ENCODE data around the gene ITSN1.

The ITSN1 gene

GRCh38 chr21:33817138-33817537 lies 174.8 kb downstream of the ITSN1 start:
- no peak for DNase-seq

DNA sequence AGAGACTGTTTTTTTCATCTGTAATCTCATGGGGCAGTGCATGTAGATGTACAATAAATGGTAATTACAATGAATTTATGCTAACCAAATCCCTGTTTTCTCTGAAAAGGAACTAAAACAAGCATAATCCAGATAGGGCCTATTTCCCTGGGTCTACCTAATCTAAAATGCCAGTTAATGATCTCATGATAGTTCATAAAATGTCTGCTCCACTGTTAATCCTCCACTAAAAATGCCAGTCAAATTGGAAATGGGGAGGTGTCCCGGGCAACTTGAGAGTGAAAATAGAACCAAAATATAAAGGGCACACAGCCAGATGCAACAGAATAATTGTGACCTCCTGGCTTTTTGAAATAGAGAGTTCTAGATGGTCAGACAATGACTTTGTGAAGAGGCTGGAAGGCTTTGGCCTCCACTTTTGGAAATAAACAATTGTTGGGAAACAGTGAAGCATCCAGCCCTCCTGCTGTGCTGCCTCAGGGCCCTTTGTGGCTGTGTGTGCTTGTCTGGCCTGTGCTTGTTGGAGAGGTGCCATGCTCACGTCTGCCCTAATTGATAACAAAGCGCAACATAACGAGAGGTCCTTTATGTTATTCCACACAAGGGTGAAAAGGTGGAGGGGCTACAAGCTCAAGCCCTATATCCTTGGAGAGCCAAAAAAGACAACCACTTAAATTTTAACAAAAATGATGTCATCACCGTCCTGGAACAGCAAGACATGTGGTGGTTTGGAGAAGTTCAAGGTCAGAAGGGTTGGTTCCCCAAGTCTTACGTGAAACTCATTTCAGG lies 175.6 kb downstream of the ITSN1 start:
- no peak for DNase-seq

GRCh38 chr21:33820230-33820770 lies 178.0 kb downstream of the ITSN1 start:
- no peak for DNase-seq

GRCh38 chr21:33820798-33821197 lies 178.5 kb downstream of the ITSN1 start:
- DNase-seq, result no peak

DNA sequence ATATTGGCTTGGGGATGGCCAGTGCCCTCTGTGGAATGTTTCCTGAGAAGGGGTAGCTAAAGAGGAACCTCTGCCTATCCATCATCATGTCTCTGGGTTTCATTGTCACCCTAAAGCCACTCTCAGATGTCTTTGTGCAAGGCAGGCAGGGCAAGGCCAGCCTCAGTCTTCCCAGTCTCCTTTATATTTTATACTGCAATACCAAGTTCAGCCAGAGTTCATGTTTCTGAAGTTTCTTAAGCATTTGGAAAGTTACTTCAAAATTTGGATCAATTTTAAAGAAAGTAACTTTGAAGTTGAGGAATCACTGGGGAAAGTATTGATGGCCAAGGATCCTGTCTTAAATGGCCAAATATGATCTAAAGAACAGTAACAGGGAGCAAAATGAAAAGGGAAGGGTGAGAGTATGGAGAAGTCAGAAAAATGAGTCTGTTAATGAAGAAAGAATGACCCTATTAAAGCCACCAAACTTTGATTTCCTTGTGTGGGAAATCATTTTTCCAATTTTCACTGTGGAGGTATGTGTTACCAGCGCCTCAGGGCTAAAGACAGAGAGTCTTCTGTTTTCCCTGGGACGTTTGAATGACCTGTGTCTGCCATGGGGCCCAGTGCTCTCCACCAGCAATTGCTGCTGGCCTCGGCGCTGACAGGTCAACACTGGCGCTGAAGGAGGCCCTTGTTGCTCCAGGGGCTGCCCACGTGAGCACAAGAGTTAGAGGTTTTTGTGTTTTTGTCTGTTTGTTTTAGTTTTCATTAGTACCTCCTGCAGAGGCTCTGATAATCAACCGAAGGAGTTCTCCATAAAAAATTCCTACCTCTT lies 179.4 kb downstream of the ITSN1 start:
- DNase-seq, result no peak

DNA sequence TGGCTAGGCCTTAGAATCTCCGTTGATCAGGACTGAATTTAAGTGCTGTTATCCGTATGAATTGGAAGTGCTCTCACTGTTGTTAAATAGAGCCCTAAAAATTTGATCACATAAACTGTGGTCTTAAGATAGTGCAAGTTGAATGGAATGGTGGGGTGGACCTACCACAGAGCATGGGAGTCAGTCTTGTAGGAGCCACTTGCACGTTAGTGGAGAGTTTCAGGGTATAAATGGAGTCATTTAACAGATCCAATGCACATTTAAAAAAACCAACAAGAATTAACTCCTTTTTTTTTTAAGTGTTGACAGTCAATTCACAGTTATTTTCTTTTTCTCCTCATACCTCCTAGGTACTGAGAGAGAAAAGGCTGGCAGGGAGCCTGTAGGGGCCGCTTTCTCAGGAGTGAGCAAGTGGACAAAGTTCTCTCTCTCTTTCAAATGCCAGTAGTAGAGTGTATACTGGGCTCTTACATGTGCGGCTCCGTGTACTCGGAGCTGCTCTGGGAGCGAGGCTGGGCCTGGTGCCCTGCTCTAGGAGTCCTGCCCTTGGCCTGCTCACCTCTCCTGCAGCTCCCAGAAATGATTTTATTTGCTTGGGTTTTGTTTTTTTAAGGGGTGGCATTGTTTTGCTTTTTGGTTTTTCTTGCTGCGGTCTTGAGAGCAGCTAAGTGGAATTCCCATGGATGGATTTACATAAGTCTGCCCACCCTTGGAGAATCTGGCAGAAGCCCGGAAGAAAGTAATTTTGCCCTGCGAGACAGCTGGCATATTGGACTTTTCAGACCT lies 182.0 kb downstream of the ITSN1 start:
- DNase-seq, result no peak

DNA sequence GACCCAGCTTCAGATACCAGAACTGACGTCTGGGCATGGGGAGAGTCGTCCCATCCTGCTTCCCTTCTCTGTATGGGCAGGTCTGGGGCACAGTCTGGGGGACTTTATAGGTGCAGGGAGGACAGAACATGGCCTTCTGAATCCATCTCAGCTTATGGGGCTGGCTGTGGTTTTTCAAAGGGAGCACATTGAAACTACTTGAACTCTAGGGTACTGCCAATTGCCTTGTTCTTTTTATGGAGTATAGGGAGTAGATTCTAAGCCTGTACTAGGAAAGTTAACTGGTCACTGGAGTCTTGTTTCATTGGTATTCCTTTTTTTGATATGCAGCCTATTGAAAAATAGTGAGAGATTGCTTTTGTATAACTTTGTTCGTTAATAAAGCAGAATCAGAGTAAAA lies 183.1 kb downstream of the ITSN1 start:
- DNase-seq, result no peak

- no peak for DNase-seq
Observed at GRCh38 chr21:33825915-33826314, 183.6 kb downstream of the ITSN1 start.

DNA sequence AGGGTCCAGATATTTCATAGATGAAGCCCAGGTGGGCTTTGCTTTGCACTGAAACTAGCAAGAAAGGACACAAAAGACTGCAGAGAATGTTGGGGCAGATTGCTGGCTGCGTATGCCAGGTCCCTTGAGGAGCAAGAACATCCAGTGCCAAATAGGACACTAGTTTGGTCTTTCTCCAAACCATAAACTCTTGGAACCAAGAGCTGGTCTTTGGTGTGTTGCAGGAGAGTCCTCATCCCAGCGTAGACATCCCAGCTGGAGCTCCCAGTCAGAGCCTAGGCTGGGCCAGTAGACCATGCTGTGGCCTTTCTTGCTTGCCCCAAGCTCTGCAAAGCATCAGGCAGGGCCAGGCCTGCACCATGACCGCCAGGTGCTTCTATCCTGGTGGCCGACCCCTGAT lies 185.8 kb downstream of the ITSN1 start:
- no peak for DNase-seq

GRCh38 chr21:33828577-33828976 lies 186.3 kb downstream of the ITSN1 start:
- no peak for DNase-seq

- DNase-seq, result no peak
Observed at GRCh38 chr21:33829844-33830243, 187.5 kb downstream of the ITSN1 start.

DNA sequence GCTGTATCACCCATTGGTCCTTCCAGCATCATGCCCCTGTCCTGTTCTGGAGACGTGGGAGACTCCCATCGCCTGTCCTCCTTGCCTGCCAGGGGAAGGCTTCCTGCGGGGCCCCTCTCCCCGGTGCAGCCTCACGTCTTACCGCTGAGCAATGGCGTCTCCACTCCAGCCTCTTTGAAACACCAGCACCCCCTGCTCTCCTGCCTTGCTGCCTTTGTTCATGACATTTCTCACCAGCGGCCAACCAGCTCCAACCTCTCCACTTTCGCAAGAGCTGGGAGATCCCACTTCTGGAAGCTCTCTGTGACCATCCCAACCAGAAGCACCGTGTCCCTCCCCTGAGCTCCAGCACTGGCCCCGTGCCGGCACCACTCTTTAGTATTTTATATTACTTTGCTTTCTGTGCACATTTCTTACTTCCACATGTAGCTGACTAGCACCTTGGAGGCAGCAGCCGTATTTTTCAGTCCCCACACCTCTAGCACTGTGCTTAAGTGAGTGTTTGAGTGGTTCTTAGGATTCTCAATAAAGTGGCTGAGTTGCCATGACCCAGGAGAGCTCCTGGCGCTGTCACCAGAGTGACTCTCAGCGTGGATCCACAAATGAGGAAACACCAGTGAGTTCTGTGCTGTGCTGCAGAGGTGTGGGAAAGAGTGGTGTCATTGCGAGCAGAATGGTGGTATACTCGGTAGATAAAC lies 189.8 kb downstream of the ITSN1 start:
- DNase-seq, result no peak

DNA sequence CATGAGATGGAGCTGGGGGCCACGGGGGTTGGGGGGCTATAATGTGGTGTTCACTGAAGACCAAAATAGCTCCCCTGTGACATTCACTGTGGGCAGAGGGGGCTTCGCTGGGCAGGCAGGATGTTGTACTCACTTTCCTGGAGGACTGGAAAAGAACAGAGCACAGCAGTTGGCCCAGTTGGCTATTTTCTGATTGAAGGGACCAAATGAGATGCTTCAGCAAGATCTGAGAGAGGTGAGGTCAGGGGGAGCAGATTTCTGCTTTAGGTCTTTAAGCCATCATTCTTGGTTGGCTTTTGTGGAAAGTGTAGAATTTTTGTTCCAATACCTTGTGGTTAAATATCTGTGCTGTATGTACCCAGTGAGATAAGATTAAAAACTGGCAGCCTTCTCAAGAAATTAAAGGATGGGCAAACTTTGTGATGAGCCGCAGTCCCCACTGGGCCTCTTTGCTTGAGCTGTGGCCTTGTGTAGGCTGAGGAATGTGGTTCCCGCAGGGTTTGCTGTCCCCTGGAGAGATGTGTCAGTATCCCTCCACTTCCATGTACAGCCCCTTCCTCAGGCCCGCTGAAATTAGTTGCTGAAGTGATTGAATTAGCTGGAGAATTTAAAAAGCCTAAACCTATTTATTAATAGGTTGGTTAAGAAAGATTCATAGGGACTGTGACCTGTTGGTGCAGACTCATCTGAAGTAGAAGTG lies 192.7 kb downstream of the ITSN1 start:
- DNase-seq, result no peak

GRCh38 chr21:33835920-33836319 lies 193.6 kb downstream of the ITSN1 start:
- no peak for DNase-seq

- no peak for DNase-seq
Observed at GRCh38 chr21:33836408-33836807, 194.1 kb downstream of the ITSN1 start.

- DNase-seq, result no peak
Observed at GRCh38 chr21:33839167-33839716, 196.9 kb downstream of the ITSN1 start.

GRCh38 chr21:33839806-33840205 lies 197.5 kb downstream of the ITSN1 start:
- DNase-seq, result no peak

DNA sequence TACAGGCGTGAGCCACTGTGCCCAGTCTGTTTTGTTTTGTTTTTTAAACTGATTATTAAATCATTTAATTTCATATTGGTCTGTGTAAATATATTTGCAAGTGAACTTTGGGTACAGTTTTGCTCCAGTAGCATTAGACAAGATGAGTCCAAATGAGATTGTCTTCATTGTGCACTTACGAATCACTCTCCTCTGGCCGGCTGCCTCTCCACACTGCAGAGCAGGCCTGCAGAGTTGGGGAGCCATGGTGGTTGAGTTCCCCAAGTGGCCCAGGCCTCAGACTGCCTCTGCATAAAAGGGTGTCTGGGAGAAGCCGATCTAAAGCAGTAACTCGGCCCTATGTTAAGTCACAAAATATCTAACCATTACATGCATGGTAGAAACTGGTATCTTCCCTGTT lies 198.5 kb downstream of the ITSN1 start:
- no peak for DNase-seq

- DNase-seq, result no peak
Observed at GRCh38 chr21:33841561-33841960, 199.3 kb downstream of the ITSN1 start.

GRCh38 chr21:33843216-33843615 lies 200.9 kb downstream of the ITSN1 start:
- no peak for DNase-seq

DNA sequence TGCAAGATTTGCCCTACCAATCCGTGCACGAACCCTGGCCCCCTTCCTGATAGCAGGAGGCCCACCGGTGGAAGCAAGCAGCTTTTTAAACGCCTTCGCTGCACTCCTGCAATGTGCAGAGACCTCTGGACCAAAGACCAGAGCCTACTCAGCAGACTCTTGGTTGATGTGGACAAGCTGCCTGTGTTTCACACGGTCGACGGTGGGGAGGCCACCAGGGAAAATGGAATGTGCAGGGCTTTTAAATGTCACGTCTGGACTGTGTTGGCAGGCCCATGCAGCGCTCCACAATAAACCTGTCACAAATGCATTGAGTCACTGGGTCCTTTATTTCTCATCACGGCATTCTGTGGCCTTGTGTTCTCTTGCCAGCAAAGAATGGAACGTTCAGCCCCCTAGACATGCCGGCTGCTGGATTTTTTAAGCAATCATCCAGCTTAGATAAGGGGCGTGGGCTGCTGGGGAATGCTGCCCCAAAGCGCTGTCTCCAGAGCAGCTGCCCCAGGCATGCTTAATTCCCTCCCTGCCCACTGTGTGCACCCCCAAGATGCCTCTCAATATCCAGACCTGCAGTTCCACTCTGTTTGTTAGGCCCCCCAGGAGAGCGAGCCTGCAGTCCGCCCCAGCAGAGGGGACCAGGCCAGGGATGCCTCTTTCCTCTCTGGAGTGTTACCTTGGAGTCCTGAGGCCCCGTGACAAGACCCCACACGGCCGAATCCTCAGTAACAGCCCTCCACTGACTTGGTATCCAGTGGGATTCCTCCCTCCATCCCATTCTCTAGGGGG lies 202.0 kb downstream of the ITSN1 start:
- DNase-seq, result no peak

Measured in stimulated activated CD8-positive, alpha-beta memory T cell treated with anti-CD3 and anti-CD28 coated beads, Interleukin-4, amount 100 ng/mL, for 48 hours (primary cell).